ENCODE data around the gene SLC19A3.

Gene SLC19A3

DNA sequence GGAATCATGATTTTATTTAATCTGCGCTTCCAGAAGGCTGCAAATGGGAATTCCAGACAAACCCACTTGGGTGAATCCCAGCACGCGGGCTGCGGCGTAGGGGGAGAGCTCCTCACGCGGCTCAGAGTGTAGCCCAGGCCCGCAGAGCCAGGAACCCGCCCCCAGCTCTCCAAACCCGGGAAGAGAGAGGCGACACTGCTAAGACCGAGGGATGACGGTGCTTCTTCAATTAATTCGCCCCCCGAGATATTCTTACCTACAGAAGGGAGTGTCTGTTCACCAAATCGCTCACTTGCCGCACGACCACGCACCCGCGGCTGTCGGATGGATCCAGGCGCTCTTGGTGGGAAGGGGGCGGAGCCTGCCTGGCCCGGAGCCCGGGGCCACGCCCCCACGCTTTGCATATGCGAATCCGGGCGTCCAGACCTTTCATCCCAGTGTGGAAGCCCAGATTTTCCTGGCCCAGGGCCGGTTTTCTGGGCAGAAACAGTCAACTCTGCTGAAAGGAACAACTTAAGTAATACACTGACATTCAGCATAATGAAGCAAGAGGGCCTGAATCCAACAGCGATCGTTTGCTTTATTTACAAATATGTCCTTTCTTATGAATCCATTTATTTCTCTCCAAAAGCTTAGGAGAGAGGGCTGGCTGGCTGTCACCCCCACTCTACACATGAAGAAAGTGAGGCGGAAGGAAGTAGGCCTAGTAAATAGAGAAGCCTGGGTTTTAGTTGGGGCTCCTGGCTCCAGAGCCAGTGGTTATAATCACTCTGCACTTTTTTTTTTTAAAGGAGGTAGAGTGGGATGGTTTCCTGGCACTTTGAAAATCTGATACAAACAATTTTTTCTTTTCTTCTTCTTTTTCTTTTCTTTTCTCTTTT, at the start of gene SLC19A3:
TSS of gene SLC19A3 (minus strand) at position 342 of the 881 bp plus-strand sequence. CDS start 15,710 bp downstream, outside the sequence.
- no peaks in the 10 kb centered on the region for H3K79me2 ChIP-seq (ENCODE audit: control insufficient read depth, low read length)
- H3K4me3 ChIP-seq (ENCODE audit: low read length): no peak within 1 kb of the TSS
- H3K9me3 ChIP-seq (ENCODE audit: control insufficient read depth, insufficient read depth, low read length): no peaks in the 10 kb centered on the region
- no peak within 1 kb of the TSS for H3K4me2 ChIP-seq (ENCODE audit: low read length)
- no peaks in the 10 kb centered on the region for H3F3A ChIP-seq (ENCODE audit: control insufficient read depth, insufficient read depth)
- TF ChIP-seq, protein P1, sequence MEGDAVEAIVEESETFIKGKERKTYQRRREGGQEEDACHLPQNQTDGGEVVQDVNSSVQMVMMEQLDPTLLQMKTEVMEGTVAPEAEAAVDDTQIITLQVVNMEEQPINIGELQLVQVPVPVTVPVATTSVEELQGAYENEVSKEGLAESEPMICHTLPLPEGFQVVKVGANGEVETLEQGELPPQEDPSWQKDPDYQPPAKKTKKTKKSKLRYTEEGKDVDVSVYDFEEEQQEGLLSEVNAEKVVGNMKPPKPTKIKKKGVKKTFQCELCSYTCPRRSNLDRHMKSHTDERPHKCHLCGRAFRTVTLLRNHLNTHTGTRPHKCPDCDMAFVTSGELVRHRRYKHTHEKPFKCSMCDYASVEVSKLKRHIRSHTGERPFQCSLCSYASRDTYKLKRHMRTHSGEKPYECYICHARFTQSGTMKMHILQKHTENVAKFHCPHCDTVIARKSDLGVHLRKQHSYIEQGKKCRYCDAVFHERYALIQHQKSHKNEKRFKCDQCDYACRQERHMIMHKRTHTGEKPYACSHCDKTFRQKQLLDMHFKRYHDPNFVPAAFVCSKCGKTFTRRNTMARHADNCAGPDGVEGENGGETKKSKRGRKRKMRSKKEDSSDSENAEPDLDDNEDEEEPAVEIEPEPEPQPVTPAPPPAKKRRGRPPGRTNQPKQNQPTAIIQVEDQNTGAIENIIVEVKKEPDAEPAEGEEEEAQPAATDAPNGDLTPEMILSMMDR (IDR thresholded peaks at IDR 0.05; ENCODE audit: low read depth, low read length, poor library complexity, severe bottlenecking): no peak
- no peak for TF ChIP-seq EZH2phosphoT487 (IDR thresholded peaks at IDR 0.05; ENCODE audit: borderline replicate concordance, low read length)
- H3K4me1 ChIP-seq (ENCODE audit: control insufficient read depth, low read length): no peaks in the 10 kb centered on the region
- no peaks in the 10 kb centered on the region for H3K36me3 ChIP-seq (ENCODE audit: control insufficient read depth, low read length)
- no peaks in the 10 kb centered on the region for H4K20me1 ChIP-seq (ENCODE audit: control insufficient read depth, insufficient read depth, low read depth, low read length)
- no peak within 1 kb of the TSS for H3K27ac ChIP-seq (ENCODE audit: low read depth, low read length)
- H3K9me2 ChIP-seq (replicated peaks; ENCODE audit: control insufficient read depth, low read length): no peaks in the 10 kb centered on the region
- no peaks in the 10 kb centered on the region for H3K27me3 ChIP-seq (ENCODE audit: control insufficient read depth, low read length)

DNA sequence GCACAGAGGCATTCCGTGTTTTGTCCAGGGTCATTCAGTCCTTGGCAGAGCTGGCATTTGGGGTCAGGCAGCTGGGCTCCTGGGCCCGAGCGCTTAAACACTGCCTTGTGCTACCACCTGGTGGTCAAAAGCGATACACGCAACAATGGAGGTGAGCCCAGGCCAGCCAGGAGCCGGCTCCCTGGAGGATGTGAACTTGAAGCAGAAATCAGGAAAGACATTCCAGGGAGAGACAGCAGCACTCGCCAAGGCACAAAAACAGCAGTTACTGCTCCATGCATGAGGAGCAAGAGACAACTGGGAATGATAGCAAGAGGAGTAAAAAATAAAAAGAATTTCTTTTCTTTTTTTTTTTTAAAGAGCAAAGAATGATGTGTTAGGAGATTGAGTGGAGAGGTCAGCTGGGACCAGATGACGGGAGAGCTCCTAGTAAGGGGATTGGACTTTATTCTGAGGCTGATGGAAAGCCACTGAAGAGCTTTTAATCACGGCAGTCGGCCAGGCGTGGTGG, 48.6 kb upstream of the SLC19A3 start:
- Histone ChIP-seq H3K4me3 (ENCODE audit: low read length) (no peak overlapping the region), H3K9me2 (replicated peaks; ENCODE audit: control insufficient read depth, low read length) (no peaks in the 10 kb centered on the region), H3K79me2 (ENCODE audit: control insufficient read depth, low read length) (no peaks in the 10 kb centered on the region), H3F3A (ENCODE audit: control insufficient read depth, insufficient read depth) (no peaks in the 10 kb centered on the region), H3K4me2 (ENCODE audit: low read length) (no peak overlapping the region), H3K9me3 (ENCODE audit: control insufficient read depth, insufficient read depth, low read length) (no peaks in the 10 kb centered on the region), H3K27me3 (ENCODE audit: control insufficient read depth, low read length) (no peaks in the 10 kb centered on the region), H4K20me1 (ENCODE audit: control insufficient read depth, insufficient read depth, low read depth, low read length) (no peaks in the 10 kb centered on the region), H3K4me1 (ENCODE audit: control insufficient read depth, low read length) (no peaks in the 10 kb centered on the region), H3K27ac (ENCODE audit: low read depth, low read length) (no peak overlapping the region), H3K36me3 (ENCODE audit: control insufficient read depth, low read length) (no peaks in the 10 kb centered on the region)
- TF ChIP-seq, protein P1 (IDR thresholded peaks at IDR 0.05; ENCODE audit: low read depth, low read length, poor library complexity, severe bottlenecking): peak; percentile 84
- no peak for TF ChIP-seq EZH2phosphoT487 (IDR thresholded peaks at IDR 0.05; ENCODE audit: borderline replicate concordance, low read length)

DNA sequence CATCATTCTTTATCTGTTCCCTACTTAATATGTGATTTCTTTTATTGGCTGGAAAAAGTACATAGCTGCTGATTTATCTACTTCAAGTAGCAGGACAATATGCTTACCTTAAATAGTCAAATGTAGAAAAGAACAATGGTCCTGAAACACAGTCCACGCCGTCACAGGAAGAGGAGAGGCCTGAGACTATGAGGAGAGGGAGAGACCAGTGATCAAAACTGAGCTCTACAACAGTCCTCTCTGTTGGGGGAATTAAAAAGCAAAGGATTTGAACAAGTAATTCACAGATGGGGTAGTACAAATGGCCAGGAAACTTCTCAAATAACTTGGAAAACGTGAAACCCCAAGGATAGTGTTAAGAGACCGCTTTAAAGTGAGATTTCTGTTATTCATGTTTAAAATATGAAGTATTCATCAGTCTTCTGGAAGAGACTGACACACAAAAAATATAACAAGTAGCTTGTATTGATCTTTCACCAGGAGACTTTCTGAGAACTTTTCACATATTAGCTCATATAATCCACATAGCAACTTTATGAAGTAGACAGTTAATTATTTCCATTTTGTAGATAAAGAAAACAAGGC, 48.1 kb upstream of the SLC19A3 start:
- Histone ChIP-seq H3K27me3 (ENCODE audit: control insufficient read depth, low read length) (no peaks in the 10 kb centered on the region), H3K9me3 (ENCODE audit: control insufficient read depth, insufficient read depth, low read length) (no peaks in the 10 kb centered on the region), H3K9me2 (replicated peaks; ENCODE audit: control insufficient read depth, low read length) (no peaks in the 10 kb centered on the region), H3K4me3 (ENCODE audit: low read length) (no peak overlapping the region), H3F3A (ENCODE audit: control insufficient read depth, insufficient read depth) (no peaks in the 10 kb centered on the region), H3K36me3 (ENCODE audit: control insufficient read depth, low read length) (no peaks in the 10 kb centered on the region), H3K79me2 (ENCODE audit: control insufficient read depth, low read length) (no peaks in the 10 kb centered on the region), H4K20me1 (ENCODE audit: control insufficient read depth, insufficient read depth, low read depth, low read length) (no peaks in the 10 kb centered on the region), H3K27ac (ENCODE audit: low read depth, low read length) (no peak overlapping the region), H3K4me1 (ENCODE audit: control insufficient read depth, low read length) (no peaks in the 10 kb centered on the region), H3K4me2 (ENCODE audit: low read length) (no peak overlapping the region)
- TF ChIP-seq EZH2phosphoT487 (IDR thresholded peaks at IDR 0.05; ENCODE audit: borderline replicate concordance, low read length): no peak
- TF ChIP-seq, protein P1 (IDR thresholded peaks at IDR 0.05; ENCODE audit: low read depth, low read length, poor library complexity, severe bottlenecking): no peak

Data from DOHH2 (cell line).